Measurements from ENCODE around the gene CCDC178. TPM values are rescaled to one million over a fixed set of nuclear protein-coding genes. Genes with fewer than 3 reads are reported as not detected.
"Not testable (repeated sequence)": the region's sequence is repeated elsewhere in the genome, so short reads cannot be mapped to it uniquely, and the experiment has no call there.

CCDC178 gene
- total RNA-seq, 2 donors from 2014 or later, result not detected

- DNase-seq (ENCODE audit: low spot score in 2 of 2) (no peak), ATAC-seq (no peak)
- Mint-ChIP-seq H3K27ac (no peak overlapping the region), H3K9me3 (peaks cover 12 to 21% of the 10 kb centered on the region in 2 donors), H3K36me3 (no peaks in the 10 kb centered on the region)
These were observed 256.3 kb downstream of the CCDC178 start for GRCh38 chr18:33184175-33184574.

GRCh38 chr18:33183136-33183535 is 257.4 kb downstream of the CCDC178 start:
- no peak for ATAC-seq
- H3K27ac Mint-ChIP-seq, result no peak overlapping the region
- peaks cover 9 to 18% of the 10 kb centered on the region in 2 donors for H3K9me3 Mint-ChIP-seq
- no peak for DNase-seq (ENCODE audit: low spot score in 2 of 2)
- H3K36me3 Mint-ChIP-seq, result no peaks in the 10 kb centered on the region

GRCh38 chr18:33181016-33181415 is 259.5 kb downstream of the CCDC178 start:
- peaks cover 0 to 7% of the 10 kb centered on the region in 2 donors for H3K9me3 Mint-ChIP-seq
- DNase-seq (ENCODE audit: low spot score in 2 of 2) (no peak), ATAC-seq (no peak)
- H3K36me3 Mint-ChIP-seq, result no peaks in the 10 kb centered on the region
- H3K27ac Mint-ChIP-seq, result no peak overlapping the region

GRCh38 chr18:33169218-33169617 is 271.3 kb downstream of the CCDC178 start:
- DNase-seq (ENCODE audit: low spot score in 2 of 2), result no peak
- no peak for ATAC-seq
- H3K9me3 Mint-ChIP-seq, result peaks cover 0 to 9% of the 10 kb centered on the region in 2 donors
- no peak overlapping the region for H3K27ac Mint-ChIP-seq
- no peaks in the 10 kb centered on the region for H3K36me3 Mint-ChIP-seq

- ATAC-seq; DNase-seq (ENCODE audit: low spot score in 2 of 2); H3K9me3 Mint-ChIP-seq; H3K27ac Mint-ChIP-seq; H3K36me3 Mint-ChIP-seq: not testable (repeated sequence)
These were observed 276.4 kb downstream of the CCDC178 start for GRCh38 chr18:33164121-33164520.

- Mint-ChIP-seq H3K36me3 (no peaks in the 10 kb centered on the region), H3K27ac (no peak overlapping the region), H3K9me3 (peaks cover 6 to 8% of the 10 kb centered on the region in 2 donors)
- ATAC-seq (no peak), DNase-seq (ENCODE audit: low spot score in 2 of 2) (no peak)
These were observed 279.4 kb downstream of the CCDC178 start for GRCh38 chr18:33161131-33161530.

GRCh38 chr18:33159151-33159550 is 281.4 kb downstream of the CCDC178 start:
- DNase-seq (ENCODE audit: low spot score in 2 of 2) (no peak), ATAC-seq (no peak)
- no peak overlapping the region for H3K27ac Mint-ChIP-seq
- peaks cover 6 to 8% of the 10 kb centered on the region in 2 donors for H3K9me3 Mint-ChIP-seq
- no peaks in the 10 kb centered on the region for H3K36me3 Mint-ChIP-seq

- no peaks in the 10 kb centered on the region for H3K36me3 Mint-ChIP-seq
- H3K27ac Mint-ChIP-seq, result no peak overlapping the region
- no peak for DNase-seq (ENCODE audit: low spot score in 2 of 2)
- no peak for ATAC-seq
- peaks cover 6% of the 10 kb centered on the region in 2 donors for H3K9me3 Mint-ChIP-seq
These were observed 282.6 kb downstream of the CCDC178 start for GRCh38 chr18:33157893-33158292.

- ATAC-seq (no peak), DNase-seq (ENCODE audit: low spot score in 2 of 2) (no peak)
- no peaks in the 10 kb centered on the region for H3K36me3 Mint-ChIP-seq
- peaks cover 5 to 6% of the 10 kb centered on the region in 2 donors for H3K9me3 Mint-ChIP-seq
- H3K27ac Mint-ChIP-seq, result no peak overlapping the region
These were observed 283.5 kb downstream of the CCDC178 start for GRCh38 chr18:33156906-33157470.

- ATAC-seq (no peak), DNase-seq (ENCODE audit: low spot score in 2 of 2) (no peak)
- Mint-ChIP-seq H3K9me3 (peaks cover 6 to 8% of the 10 kb centered on the region in 2 donors), H3K36me3 (no peaks in the 10 kb centered on the region), H3K27ac (no peak overlapping the region)
These were observed 286.5 kb downstream of the CCDC178 start for GRCh38 chr18:33154049-33154448.

GRCh38 chr18:33152376-33152775 is 288.1 kb downstream of the CCDC178 start:
- peaks cover 9 to 10% of the 10 kb centered on the region in 2 donors for H3K9me3 Mint-ChIP-seq
- no peaks in the 10 kb centered on the region for H3K36me3 Mint-ChIP-seq
- no peak overlapping the region for H3K27ac Mint-ChIP-seq
- no peak for DNase-seq (ENCODE audit: low spot score in 2 of 2)
- no peak for ATAC-seq

- peaks cover 9 to 15% of the 10 kb centered on the region in 2 donors for H3K9me3 Mint-ChIP-seq
- not testable (repeated sequence) for ATAC-seq; DNase-seq (ENCODE audit: low spot score in 2 of 2); H3K36me3 Mint-ChIP-seq; H3K27ac Mint-ChIP-seq
These were observed 292.7 kb downstream of the CCDC178 start for GRCh38 chr18:33147811-33148210.

GRCh38 chr18:33146014-33146413 is 294.5 kb downstream of the CCDC178 start:
- Mint-ChIP-seq H3K36me3 (no peaks in the 10 kb centered on the region), H3K27ac (no peak overlapping the region), H3K9me3 (peaks cover 12 to 25% of the 10 kb centered on the region in 2 donors)
- ATAC-seq, result no peak
- no peak for DNase-seq (ENCODE audit: low spot score in 2 of 2)

GRCh38 chr18:33135951-33136660 is 304.4 kb downstream of the CCDC178 start:
- Mint-ChIP-seq H3K27ac (peak overlapping the region in 1 of 2 donors; percentile 55), H3K36me3 (peaks cover 4 to 6% of the 10 kb centered on the region in 2 donors), H3K9me3 (peaks cover 13 to 17% of the 10 kb centered on the region in 2 donors)
- DNase-seq (ENCODE audit: low spot score in 2 of 2) (no peak), ATAC-seq (no peak)

- Mint-ChIP-seq H3K9me3 (peaks cover 5 to 8% of the 10 kb centered on the region in 2 donors), H3K36me3 (no peaks in the 10 kb centered on the region), H3K27ac (no peak overlapping the region)
- ATAC-seq (no peak), DNase-seq (ENCODE audit: low spot score in 2 of 2) (no peak)
These were observed 307.9 kb downstream of the CCDC178 start for GRCh38 chr18:33132657-33133056.

- DNase-seq (ENCODE audit: low spot score in 2 of 2) (no peak), ATAC-seq (no peak)
- Mint-ChIP-seq H3K36me3 (no peaks in the 10 kb centered on the region), H3K27ac (no peak overlapping the region), H3K9me3 (no peaks in the 10 kb centered on the region)
These were observed 311.9 kb downstream of the CCDC178 start for GRCh38 chr18:33128581-33128980.

- DNase-seq (ENCODE audit: low spot score in 2 of 2) (no peak), ATAC-seq (no peak)
- H3K9me3 Mint-ChIP-seq, result no peaks in the 10 kb centered on the region
- H3K27ac Mint-ChIP-seq, result no peak overlapping the region
- H3K36me3 Mint-ChIP-seq, result no peaks in the 10 kb centered on the region
These were observed 316.5 kb downstream of the CCDC178 start for GRCh38 chr18:33123862-33124518.

Data from activated naive CD4-positive, alpha-beta T cell treated with anti-CD3 and anti-CD28 coated beads, Interleukin-2, amount 50 U/mL, for 72 hours (primary cell).